Subcutaneous adipose tissue (tissue), 4 donors: ENCODE data around the gene DSCAML1. TPM values are rescaled to one million over a fixed set of nuclear protein-coding genes. Genes with fewer than 3 reads are reported as not detected.

Experiments used
- total RNA-seq, 4 donors: library from RNA; depleted of rRNA; stranded (reverse); fragments of >200 nt; gene quantifications; one replicate each; pipeline ENCODE4 v1.1.0, GENCODE V29; 2016
- TF ChIP-seq, protein P1 (sequence below): fragments of 450-650 bp; IDR thresholded peaks from one replicate; pipeline ENCODE4 v1.5.1; 2016; ENCODE audit warnings: low read depth, mild to moderate bottlenecking, control low read depth, antibody characterized with exemption, moderate library complexity

The DSCAML1 gene
- total RNA-seq, 4 donors from 2014 or later, result 0.22 to 0.82 (median 0.75) TPM; not detected in 1

DNA sequence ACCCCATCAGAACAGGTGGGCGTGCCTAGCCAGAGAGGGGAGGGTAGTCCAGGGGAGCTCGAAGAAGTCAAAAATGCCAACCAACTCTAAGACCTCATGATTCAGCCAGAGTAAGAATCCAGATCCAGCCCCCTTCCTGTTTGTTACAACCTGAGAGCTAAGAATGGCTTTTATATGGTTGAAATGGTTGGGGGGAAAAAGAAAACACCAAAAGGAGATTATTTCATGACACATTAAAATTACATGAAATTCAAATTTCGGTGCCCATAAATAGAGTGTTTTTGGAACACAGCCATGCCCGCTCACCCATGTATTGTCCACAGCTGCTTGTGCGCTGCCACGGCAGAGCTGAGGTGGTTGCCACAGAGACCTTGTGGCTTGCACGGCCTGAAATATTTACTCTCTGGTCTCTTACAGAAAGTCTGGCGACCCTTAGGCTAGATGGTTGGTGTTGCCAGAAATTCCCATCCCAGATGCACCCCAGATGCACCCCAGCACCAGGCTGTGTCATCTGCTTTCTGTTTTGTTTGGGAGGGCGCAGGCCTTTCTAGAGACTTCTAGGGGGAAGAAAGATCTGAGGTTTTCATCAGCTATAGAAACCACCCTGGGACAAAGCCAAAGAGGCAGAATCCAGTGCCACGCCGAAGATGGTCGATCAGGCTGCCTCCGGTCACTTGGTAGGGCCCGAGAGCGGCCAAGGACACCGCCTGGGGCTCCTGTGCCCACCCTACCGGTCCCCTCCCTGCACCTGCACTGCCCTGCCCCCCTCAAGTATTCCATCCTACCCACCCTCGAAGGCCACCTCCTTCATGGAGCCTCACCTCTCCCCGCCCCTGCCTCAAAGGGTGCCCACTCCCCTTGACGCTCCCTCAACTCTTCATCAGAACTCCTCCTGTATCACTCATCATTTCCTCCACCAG, 80.2 kb downstream of the DSCAML1 start:
- TF ChIP-seq, protein P1, sequence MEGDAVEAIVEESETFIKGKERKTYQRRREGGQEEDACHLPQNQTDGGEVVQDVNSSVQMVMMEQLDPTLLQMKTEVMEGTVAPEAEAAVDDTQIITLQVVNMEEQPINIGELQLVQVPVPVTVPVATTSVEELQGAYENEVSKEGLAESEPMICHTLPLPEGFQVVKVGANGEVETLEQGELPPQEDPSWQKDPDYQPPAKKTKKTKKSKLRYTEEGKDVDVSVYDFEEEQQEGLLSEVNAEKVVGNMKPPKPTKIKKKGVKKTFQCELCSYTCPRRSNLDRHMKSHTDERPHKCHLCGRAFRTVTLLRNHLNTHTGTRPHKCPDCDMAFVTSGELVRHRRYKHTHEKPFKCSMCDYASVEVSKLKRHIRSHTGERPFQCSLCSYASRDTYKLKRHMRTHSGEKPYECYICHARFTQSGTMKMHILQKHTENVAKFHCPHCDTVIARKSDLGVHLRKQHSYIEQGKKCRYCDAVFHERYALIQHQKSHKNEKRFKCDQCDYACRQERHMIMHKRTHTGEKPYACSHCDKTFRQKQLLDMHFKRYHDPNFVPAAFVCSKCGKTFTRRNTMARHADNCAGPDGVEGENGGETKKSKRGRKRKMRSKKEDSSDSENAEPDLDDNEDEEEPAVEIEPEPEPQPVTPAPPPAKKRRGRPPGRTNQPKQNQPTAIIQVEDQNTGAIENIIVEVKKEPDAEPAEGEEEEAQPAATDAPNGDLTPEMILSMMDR, result no peak

DNA sequence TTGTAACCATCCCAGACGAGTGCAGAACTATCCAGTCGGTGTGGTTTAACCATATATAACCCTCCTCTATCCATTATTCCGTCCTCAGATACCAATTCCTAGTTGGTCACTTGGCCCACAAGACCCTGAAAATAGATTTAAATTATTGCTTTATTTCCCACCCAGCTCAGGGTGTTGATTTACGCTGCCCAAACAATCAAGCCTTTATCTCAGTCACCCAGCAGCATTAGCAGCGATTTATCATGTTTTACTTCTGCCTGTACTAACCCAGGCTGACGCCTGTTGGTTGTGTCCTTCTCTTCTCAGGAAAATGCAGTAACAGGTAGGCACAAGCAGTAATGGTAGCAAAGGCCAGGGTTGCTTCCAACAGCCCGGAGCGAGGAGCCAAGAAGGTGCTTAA, 81.2 kb downstream of the DSCAML1 start:
- TF ChIP-seq, protein P1, result no peak

DNA sequence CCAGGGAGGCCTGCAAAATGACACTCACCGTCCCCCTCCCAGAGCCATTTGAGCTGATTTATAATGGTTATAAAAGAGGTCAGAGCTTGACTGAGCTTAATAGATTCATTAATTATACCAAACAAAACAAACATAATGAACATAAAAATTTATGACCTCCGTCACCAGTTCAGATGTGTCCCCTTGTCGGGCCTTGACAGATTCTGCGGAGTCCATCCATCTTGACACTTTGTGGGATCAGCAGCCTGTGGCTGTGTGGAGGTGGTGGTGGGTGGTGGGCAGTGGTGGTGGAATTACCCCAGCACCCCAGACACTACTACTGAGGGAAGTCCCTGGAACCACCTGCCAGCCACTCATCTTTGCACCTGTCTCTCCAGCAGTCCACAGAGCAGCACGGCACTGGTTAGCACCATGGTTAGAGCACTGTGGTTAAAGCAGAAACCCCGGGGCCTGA, 83.5 kb downstream of the DSCAML1 start:
- TF ChIP-seq, protein P1, result no peak

DNA sequence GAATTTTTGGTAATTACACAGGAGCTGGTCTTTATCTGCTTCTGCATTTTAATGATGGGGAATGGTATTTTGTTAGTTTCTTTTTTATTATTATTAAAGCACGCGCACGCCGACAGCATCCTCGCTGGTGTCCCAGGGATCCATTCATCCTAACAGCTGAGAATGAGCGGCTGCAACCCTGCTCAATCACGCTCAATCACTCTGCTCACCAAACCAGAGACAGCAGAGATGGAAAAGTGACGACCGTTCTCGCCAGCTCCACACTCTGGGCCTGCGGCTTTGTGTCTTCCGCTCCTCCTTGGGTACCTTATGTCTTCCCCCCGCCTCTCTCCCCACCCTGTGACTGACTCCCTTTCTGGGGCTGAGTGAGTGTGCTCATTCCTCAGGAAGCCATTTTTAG, 84.5 kb downstream of the DSCAML1 start:
- TF ChIP-seq, protein P1, result no peak

DNA sequence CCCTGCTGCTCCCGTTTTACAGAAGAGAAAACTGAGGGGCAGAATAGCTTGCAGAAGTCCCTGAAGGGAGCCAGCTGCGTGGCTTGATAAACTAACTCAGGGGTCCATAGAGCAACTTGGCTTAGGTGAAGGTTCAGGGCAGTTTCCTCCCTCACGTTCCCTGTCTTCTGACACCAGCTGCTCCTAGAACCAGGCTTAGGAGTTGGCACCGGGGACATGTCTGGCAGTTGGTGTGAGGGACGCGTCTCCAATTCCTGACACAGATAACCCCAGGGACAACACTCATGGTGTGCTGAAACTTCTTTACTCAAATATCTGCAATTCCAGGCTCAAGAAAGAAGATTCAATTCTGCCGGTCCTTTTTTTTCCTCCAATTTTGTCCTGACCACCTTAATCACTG, 85.7 kb downstream of the DSCAML1 start:
- TF ChIP-seq, protein P1, result no peak

DNA sequence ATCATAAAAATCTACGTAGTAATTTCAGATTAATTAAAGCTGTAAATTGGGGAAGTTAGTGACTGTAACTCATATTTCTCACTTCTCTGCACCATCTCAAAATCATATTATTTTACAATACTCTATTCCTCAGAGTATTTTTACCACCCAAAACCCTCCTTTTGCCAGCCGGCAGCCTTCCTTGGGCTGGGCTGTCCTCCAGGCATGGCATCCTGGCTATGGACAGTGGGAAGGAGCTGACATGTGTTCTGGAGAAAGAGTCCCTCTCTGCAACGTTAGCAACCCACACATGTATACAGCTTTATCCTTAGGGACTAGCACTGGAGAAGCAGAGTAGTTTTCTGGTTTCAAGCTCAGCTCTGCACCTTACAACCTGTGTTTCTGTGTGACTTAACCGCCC, 86.8 kb downstream of the DSCAML1 start:
- TF ChIP-seq, protein P1, result no peak

DNA sequence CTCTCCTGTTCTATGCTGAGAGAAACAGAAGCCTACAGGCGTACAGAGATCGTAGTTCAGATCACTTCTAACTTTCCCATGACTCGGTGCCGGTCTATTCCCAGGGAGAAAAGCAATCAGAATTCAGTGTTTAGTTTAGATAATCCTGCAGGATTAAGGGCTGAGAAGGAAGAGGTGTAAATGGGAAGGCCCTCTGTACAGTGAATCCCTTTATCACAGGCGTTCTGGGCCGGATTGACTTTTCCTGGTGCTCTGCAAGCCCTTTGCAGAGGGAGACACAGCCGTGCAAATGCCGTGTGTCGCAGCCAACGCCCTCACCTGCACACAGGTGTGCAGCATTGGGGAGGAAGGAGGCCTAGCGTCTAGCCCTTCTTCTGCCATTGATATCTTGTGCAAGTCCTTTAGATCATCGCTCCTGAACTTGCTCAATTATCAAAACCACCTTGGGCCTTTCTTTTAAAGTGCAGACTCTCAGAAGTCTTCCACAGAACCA, 90.6 kb downstream of the DSCAML1 start:
- TF ChIP-seq, protein P1, result no peak
